BLaER1 treated with 17β-estradiol and CSF1 and Interleukin-3, amounts not matched to agents 10 nM and 100 nM (cell line): ENCODE measurements around the gene RAB30.

Experiments used
- H3K27ac ChIP-seq, 11 experiments: shearing (Covaris generic); formaldehyde crosslinking; 2 replicates each; pipeline ENCODE4 v1.8.1; 2022
- H3K27me3 ChIP-seq, 11 experiments: shearing (Covaris generic); formaldehyde crosslinking; 2 replicates each; pipeline ENCODE4 v1.8.1; 2022
- H3K36me3 ChIP-seq, 11 experiments: shearing (Covaris generic); formaldehyde crosslinking; 2 replicates each; pipeline ENCODE4 v1.8.1; 2022
- H3K4me1 ChIP-seq, 10 experiments: shearing (Covaris generic); formaldehyde crosslinking; 2 replicates each; pipeline ENCODE4 v1.8.1; 2022
- H3K4me2 ChIP-seq, 11 experiments: shearing (Covaris generic); formaldehyde crosslinking; 2 replicates each; pipeline ENCODE4 v1.8.1; 2022
- H3K4me3 ChIP-seq, 10 experiments: shearing (Covaris generic); formaldehyde crosslinking; 2 replicates each; pipeline ENCODE4 v1.8.1; 2022
- H3K9ac ChIP-seq, 11 experiments: shearing (Covaris generic); formaldehyde crosslinking; 2 replicates each; pipeline ENCODE4 v1.8.1; 2022
- H3K9me3 ChIP-seq, 11 experiments: shearing (Covaris generic); formaldehyde crosslinking; replicated peaks in 1 of 11; 2 replicates each; pipeline ENCODE4 v1.8.1; 2022
- H4K20me1 ChIP-seq, 11 experiments: shearing (Covaris generic); formaldehyde crosslinking; 2 replicates each; pipeline ENCODE4 v1.8.1; 2022
- Cebpa-rat ChIP-seq, 11 experiments: shearing (Covaris generic); IDR thresholded peaks; 2 replicates each; pipeline ENCODE4 v1.8.1; 2022

RAB30 gene, protein sequence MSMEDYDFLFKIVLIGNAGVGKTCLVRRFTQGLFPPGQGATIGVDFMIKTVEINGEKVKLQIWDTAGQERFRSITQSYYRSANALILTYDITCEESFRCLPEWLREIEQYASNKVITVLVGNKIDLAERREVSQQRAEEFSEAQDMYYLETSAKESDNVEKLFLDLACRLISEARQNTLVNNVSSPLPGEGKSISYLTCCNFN

DNA sequence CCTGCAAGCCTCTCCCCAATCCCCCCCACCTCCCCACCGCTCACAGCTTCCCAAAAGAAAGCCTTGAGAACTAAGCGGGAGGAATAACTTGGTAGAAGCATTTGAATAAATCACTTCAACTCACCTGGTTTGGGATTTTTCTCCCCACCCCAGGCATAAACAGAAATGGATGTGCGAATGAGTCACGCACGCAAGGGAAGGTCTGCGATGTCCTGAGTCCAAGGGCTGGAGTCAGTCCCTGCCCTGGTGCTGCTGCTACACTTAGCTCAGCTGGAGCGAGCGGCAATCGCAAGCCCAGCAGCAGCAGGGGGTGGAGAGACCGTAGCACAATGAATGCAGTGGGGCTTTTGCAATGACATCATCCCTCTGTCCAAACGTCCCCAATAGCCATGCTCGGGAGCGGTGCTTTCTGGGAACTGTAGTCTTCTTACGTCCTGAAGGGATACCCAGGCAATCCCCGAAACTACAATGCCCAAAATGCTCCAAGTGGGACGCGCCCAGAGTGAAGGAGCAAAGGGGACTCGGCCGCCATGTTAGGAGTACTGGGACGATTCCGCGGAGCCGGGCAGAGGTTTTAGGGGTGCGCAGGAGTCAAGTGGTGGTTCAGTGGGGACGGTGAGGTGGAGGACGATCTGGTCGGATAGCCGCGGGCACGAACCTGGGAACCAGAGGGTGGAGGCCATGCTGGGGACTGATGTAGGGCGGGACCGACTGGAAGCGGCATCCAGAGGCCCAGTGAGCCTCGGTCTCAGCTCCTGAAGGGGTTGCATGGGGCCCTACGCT lies at the start of gene RAB30:
RAB30 (minus strand) TSS at position 331 of the 783 bp plus-strand sequence. CDS start 74,581 bp downstream, outside the sequence.
- no peaks in the 10 kb centered on the region for H3K9me3 ChIP-seq
- H3K4me3 ChIP-seq: peak within 1 kb of the TSS; percentile 73 to 96 (median 80)
- peak within 1 kb of the TSS; percentile 92 to 99 (median 96) for H3K9ac ChIP-seq
- TF ChIP-seq Cebpa-rat (IDR thresholded peaks at IDR 0.05): no peak
- peaks cover 22 to 45% (median 28%) of the 10 kb centered on the region in 10 experiments for H3K4me1 ChIP-seq
- H3K27me3 ChIP-seq: peaks cover 27 to 35% (median 33%) of the 10 kb centered on the region in 11 experiments
- H3K27ac ChIP-seq: peak within 1 kb of the TSS; percentile 92 to 99 (median 97)
- H3K36me3 ChIP-seq: peaks cover 16 to 40% (median 26%) of the 10 kb centered on the region in 11 experiments; a peak in 20 of 22 replicates
- peak within 1 kb of the TSS; percentile 92 to 99 (median 96) for H3K4me2 ChIP-seq
- H4K20me1 ChIP-seq: peaks cover 0 to 14% (median 0%) of the 10 kb centered on the region in 11 experiments; a peak in 6 of 22 replicates

DNA sequence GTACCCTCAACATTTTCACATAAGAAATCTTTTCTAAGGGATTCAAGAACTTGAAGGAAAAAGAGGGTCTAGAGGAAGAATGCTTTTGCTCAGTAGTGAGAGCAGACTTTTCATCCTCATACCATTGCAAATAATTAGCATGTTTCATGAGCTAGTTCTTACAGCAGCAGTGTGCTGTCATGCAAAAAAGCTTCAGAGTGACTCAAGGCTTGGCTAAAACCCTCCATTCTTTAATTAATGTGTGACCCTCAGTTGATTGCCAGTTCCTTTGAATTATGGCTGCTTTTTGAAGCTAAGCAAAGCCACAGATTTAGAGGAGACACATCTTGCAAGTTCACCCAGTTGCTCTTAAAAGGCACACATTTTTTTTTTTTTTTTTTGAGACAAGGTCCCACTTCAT lies 48.6 kb upstream of the RAB30 start:
- TF ChIP-seq Cebpa-rat (IDR thresholded peaks at IDR 0.05): no peak
- no peak overlapping the region for H3K27ac ChIP-seq
- H3K36me3 ChIP-seq: no peaks in the 10 kb centered on the region
- no peak overlapping the region for H3K4me2 ChIP-seq
- H3K27me3 ChIP-seq: no peaks in the 10 kb centered on the region
- H3K9me3 ChIP-seq: no peaks in the 10 kb centered on the region
- H3K4me3 ChIP-seq: no peak overlapping the region
- peaks cover 0 to 28% (median 11%) of the 10 kb centered on the region in 10 experiments; a peak in 12 of 20 replicates for H3K4me1 ChIP-seq
- H4K20me1 ChIP-seq: no peaks in the 10 kb centered on the region
- H3K9ac ChIP-seq: no peak overlapping the region

DNA sequence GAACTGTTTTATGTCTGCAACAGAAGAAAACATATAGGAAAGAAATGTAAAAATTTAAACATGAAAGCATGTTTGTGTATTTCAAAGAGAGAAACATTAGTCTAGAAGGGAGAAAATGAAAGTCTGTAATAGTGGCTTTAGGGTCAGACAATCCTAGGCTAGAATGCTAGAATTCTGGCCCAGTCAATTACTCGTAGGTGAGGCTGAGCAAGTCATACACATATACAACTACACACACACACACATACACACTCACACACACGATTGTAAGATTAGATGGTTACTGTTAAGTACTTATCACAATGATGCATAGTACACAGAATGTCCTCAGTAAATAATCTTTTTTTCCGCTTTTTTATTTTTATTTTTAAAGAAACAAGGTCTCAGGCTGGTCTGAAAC lies 47.5 kb upstream of the RAB30 start:
- Histone ChIP-seq H3K36me3 (no peaks in the 10 kb centered on the region), H3K9me3 (no peaks in the 10 kb centered on the region), H4K20me1 (no peaks in the 10 kb centered on the region), H3K4me2 (no peak overlapping the region), H3K9ac (no peak overlapping the region), H3K27ac (no peak overlapping the region), H3K4me1 (peaks cover 0 to 28% (median 11%) of the 10 kb centered on the region in 10 experiments; a peak in 12 of 20 replicates), H3K4me3 (no peak overlapping the region), H3K27me3 (no peaks in the 10 kb centered on the region)
- TF ChIP-seq Cebpa-rat (IDR thresholded peaks at IDR 0.05): no peak

DNA sequence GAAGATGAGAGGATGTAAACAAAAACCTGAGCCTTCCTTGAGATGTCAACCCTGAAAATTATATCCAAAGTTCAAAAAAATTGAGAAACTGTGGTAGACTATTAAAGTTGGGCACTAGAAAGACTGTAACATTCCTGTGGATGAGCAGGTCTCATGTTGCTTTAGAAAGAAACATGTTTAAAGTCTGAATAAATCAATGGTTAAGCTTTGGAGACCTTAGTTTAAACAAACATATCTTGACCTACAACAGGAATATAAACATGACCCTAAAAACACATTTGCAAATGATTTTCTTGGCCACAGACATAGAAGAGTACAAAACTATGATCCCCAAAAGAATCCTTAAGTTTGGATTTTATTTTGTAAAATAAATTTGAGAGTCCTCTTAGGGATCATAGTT lies 47.1 kb upstream of the RAB30 start:
- Histone ChIP-seq H3K27me3 (no peaks in the 10 kb centered on the region), H3K4me1 (peaks cover 0 to 28% (median 11%) of the 10 kb centered on the region in 10 experiments; a peak in 12 of 20 replicates), H3K4me2 (no peak overlapping the region; a peak in 1 of 22 replicates), H3K9ac (no peak overlapping the region), H3K36me3 (no peaks in the 10 kb centered on the region), H4K20me1 (no peaks in the 10 kb centered on the region), H3K27ac (no peak overlapping the region), H3K9me3 (no peaks in the 10 kb centered on the region), H3K4me3 (no peak overlapping the region)
- TF ChIP-seq Cebpa-rat (IDR thresholded peaks at IDR 0.05): no peak

DNA sequence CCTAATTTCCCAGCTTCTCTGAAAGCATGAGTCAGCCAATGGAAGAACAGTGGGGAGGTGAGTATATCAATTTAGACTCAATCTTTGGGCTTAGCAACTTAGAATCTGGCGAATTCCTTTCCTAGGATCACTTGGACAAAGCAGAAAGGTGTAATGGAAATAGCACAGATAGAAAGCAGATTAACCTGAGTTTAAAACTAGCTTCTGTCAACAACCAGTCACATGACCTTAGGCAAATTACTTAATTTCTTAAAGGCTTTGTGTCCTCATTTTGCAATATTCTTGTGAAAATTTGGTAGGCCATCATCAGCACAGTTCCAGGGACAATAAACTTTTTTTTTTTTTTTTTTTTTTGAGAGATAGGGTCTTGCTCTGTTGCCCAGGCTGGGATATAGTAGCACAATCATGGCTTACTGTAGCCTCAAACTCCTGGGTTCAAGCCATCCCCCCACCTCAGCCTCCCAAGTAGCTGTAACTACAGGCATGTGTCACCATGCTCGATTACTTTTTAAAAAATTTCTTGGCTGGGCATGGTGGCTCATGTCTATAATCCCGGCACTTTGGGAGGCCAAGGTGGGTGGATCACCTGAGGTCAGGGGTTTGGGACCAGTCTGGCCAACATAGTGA lies 44.4 kb upstream of the RAB30 start:
- H3K4me2 ChIP-seq: peak overlapping the region in 7 of 11 experiments; percentile 50 to 72 (median 67); a peak in 9 of 22 replicates

DNA sequence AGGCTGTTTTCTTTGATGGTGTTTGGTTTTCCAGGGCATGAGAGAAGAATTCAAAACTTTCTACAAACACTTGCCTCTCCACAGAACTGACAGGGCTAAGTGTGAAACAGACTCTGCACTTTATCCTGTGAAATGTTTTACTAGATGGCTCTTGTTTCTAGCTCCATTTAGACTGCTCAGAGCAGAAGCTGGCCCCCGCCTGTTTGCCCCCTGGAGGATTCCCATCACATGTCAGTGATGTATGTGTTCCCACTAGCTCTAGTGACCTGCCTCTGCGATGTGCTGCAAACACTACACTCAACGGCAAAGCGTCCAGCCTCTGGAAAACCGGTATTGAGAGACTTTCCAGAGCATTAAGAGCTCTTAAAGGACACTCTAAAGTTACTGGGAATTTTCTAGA lies 43.9 kb upstream of the RAB30 start:
- H3K4me2 ChIP-seq: no peak overlapping the region
- no peak overlapping the region for H3K27ac ChIP-seq
- H4K20me1 ChIP-seq: no peaks in the 10 kb centered on the region
- H3K4me3 ChIP-seq: no peak overlapping the region
- H3K4me1 ChIP-seq: peaks cover 0 to 20% (median 9%) of the 10 kb centered on the region in 10 experiments; a peak in 11 of 20 replicates
- no peak overlapping the region for H3K9ac ChIP-seq
- H3K9me3 ChIP-seq: no peaks in the 10 kb centered on the region
- TF ChIP-seq Cebpa-rat (IDR thresholded peaks at IDR 0.05): no peak
- no peaks in the 10 kb centered on the region for H3K36me3 ChIP-seq
- H3K27me3 ChIP-seq: no peaks in the 10 kb centered on the region

More for the DNA sequence above, 44.4 kb upstream of the RAB30 start:
- H3K27ac ChIP-seq: no peak overlapping the region
- no peaks in the 10 kb centered on the region for H3K36me3 ChIP-seq
- no peak overlapping the region for H3K4me3 ChIP-seq
- no peak overlapping the region for H3K9ac ChIP-seq
- no peaks in the 10 kb centered on the region for H3K27me3 ChIP-seq
- no peaks in the 10 kb centered on the region for H4K20me1 ChIP-seq
- H3K9me3 ChIP-seq: no peaks in the 10 kb centered on the region
- H3K4me1 ChIP-seq: peaks cover 0 to 20% (median 9%) of the 10 kb centered on the region in 10 experiments; a peak in 11 of 20 replicates
- TF ChIP-seq Cebpa-rat (IDR thresholded peaks at IDR 0.05): no peak

DNA sequence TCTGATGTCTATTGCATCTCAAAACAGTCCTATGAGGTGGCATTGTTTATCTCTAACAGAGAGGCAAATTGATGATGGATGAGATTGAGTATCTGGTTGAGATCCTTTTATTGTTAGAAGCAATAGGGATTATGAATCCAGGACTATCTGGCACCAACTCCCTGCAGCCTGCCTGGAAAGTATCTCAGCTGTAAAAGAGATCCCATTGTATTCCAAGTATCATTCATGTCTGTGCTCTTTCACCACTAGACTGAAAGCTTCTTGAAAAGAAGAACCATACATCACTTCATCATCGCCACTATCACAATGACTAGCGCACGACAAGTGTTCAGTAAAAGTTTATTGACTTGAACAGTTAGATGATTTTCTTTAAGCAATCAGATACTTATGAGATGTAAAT lies 43.3 kb upstream of the RAB30 start:
- H4K20me1 ChIP-seq: no peaks in the 10 kb centered on the region
- peaks cover 0 to 20% (median 9%) of the 10 kb centered on the region in 10 experiments; a peak in 11 of 20 replicates for H3K4me1 ChIP-seq
- no peaks in the 10 kb centered on the region for H3K36me3 ChIP-seq
- no peak overlapping the region for H3K9ac ChIP-seq
- H3K27me3 ChIP-seq: no peaks in the 10 kb centered on the region
- H3K9me3 ChIP-seq: no peaks in the 10 kb centered on the region
- H3K27ac ChIP-seq: no peak overlapping the region
- no peak overlapping the region for H3K4me3 ChIP-seq
- TF ChIP-seq Cebpa-rat (IDR thresholded peaks at IDR 0.05): no peak
- H3K4me2 ChIP-seq: no peak overlapping the region

DNA sequence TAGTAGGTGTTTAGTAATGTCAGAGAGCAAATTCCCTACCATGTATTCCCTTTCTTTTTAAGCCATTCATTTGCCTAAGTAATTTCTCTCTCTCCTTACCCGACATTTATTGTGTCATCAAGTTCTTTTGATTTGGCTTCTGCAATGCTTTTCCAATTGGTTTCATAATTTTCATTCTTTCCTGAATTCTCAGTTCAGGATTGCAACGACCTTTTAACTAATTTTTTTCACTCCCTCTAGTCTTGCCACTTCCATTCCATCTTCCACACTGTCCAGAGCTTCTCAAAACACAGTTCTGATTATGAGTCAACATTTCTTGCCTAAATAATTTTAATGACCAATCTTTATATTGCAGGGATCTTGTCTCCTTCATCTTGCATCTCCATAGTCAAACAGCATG lies 41.2 kb upstream of the RAB30 start:
- H3K4me3 ChIP-seq: no peak overlapping the region
- no peaks in the 10 kb centered on the region for H3K27me3 ChIP-seq
- no peaks in the 10 kb centered on the region for H4K20me1 ChIP-seq
- H3K36me3 ChIP-seq: no peaks in the 10 kb centered on the region
- no peaks in the 10 kb centered on the region for H3K9me3 ChIP-seq
- H3K27ac ChIP-seq: no peak overlapping the region
- peaks cover 0 to 18% (median 9%) of the 10 kb centered on the region in 10 experiments; a peak in 11 of 20 replicates for H3K4me1 ChIP-seq
- H3K9ac ChIP-seq: no peak overlapping the region
- no peak for TF ChIP-seq Cebpa-rat (IDR thresholded peaks at IDR 0.05)
- no peak overlapping the region for H3K4me2 ChIP-seq

DNA sequence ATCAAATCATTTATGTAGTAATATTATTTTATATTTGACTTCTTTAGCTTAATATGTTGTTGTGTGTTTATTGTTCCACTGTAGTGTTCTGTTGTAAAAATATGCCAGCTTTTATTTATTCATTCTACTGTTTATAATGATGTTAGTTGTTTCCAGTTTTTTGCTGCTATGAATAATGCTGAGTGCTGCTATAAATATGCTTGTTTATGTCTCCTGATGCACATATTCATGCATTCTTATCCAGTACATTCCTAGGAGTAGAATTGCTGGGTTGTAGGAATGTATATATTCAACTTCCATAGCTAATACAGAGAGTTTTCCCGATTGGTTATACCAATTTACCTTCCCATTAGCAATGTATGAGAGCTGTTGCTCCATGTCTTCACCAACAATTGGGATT lies 33.5 kb upstream of the RAB30 start:
- Histone ChIP-seq H4K20me1 (no peaks in the 10 kb centered on the region), H3K4me1 (no peaks in the 10 kb centered on the region), H3K4me3 (no peak overlapping the region), H3K27ac (no peak overlapping the region), H3K36me3 (no peaks in the 10 kb centered on the region), H3K27me3 (no peaks in the 10 kb centered on the region), H3K9ac (no peak overlapping the region), H3K9me3 (no peaks in the 10 kb centered on the region), H3K4me2 (no peak overlapping the region)
- TF ChIP-seq Cebpa-rat (IDR thresholded peaks at IDR 0.05): no peak
